Measurements from ENCODE around the gene TNS2. TPM values are rescaled to one million over a fixed set of nuclear protein-coding genes. Genes with fewer than 3 reads are reported as not detected.

The TNS2 gene
- total RNA-seq, 2 donors from 2014 or later: 76.2 to 153 TPM

DNA sequence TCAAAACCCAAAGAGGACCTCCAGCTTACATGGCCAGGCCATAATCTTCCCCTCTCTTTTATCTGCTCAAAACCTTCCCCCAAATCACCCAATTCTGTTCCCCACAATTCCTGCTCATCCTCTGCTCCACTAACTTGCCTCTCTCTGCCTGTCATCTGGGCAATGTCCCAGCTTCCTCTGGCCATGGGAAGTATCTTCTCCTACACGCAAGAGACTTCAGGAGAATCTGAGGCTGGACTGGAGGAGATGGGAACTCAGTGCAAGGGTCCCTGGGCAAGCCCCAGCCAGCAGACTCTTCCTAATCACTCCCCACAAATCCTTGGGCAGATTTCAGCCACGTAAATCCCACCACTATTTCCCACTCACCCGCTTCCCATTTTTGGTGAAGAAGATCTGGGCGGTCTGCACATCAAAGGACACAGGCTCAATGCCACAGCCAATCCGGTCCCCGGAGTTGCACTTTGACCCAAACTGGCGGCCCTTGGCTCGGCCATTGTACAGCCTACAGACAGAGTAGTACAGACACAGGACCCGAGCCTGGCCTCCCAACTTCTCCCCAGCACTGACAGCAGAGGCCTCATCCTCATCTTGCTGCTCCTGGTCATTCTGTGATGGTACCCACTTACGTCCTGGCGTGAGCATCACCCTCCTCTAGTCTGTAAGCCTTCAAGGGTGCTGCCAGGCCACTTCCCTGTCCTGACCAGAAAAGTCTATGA, 24.6 kb downstream of the TNS2 start:
- no peak overlapping the region for H3K4me3 ChIP-seq
- peaks cover 0 to 64% of the 10 kb centered on the region in 2 donors for H3K4me1 ChIP-seq
- DNase-seq (ENCODE audit: low spot score): no peak
- no peaks in the 10 kb centered on the region for H3K9me3 ChIP-seq
- H3K27ac ChIP-seq: peak overlapping the region in 1 of 2 donors; percentile 37
- no peaks in the 10 kb centered on the region for H3K27me3 ChIP-seq
- TF ChIP-seq, protein P1, sequence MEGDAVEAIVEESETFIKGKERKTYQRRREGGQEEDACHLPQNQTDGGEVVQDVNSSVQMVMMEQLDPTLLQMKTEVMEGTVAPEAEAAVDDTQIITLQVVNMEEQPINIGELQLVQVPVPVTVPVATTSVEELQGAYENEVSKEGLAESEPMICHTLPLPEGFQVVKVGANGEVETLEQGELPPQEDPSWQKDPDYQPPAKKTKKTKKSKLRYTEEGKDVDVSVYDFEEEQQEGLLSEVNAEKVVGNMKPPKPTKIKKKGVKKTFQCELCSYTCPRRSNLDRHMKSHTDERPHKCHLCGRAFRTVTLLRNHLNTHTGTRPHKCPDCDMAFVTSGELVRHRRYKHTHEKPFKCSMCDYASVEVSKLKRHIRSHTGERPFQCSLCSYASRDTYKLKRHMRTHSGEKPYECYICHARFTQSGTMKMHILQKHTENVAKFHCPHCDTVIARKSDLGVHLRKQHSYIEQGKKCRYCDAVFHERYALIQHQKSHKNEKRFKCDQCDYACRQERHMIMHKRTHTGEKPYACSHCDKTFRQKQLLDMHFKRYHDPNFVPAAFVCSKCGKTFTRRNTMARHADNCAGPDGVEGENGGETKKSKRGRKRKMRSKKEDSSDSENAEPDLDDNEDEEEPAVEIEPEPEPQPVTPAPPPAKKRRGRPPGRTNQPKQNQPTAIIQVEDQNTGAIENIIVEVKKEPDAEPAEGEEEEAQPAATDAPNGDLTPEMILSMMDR (IDR thresholded peaks at IDR 0.05): no peak
- H3K36me3 ChIP-seq: peaks cover 33% of the 10 kb centered on the region

DNA sequence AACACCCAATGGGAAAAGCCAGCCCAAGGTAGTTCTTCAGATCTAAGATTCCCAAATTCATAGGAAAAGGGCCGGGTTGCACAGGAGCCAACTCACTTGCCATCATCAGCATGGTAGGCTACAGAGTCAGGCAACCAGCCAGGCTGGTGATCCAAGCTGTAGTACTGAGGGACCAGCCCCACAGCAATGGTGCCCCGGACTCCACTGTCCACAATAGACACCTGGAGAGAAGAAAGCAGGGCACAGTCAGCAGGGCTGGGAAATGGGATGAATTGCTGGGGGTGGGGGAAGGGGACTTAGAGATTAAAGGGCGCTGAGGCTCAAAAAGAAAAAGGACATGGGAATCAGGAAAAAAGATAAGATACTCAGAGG, 25.1 kb downstream of the TNS2 start:
- no peaks in the 10 kb centered on the region for H3K9me3 ChIP-seq
- no peaks in the 10 kb centered on the region for H3K27me3 ChIP-seq
- DNase-seq (ENCODE audit: low spot score): no peak
- H3K4me3 ChIP-seq: no peak overlapping the region
- H3K36me3 ChIP-seq: peaks cover 33% of the 10 kb centered on the region
- TF ChIP-seq, protein P1 (IDR thresholded peaks at IDR 0.05): no peak
- peaks cover 0 to 61% of the 10 kb centered on the region in 2 donors for H3K4me1 ChIP-seq
- H3K27ac ChIP-seq: peak overlapping the region in 1 of 2 donors; percentile 37

DNA sequence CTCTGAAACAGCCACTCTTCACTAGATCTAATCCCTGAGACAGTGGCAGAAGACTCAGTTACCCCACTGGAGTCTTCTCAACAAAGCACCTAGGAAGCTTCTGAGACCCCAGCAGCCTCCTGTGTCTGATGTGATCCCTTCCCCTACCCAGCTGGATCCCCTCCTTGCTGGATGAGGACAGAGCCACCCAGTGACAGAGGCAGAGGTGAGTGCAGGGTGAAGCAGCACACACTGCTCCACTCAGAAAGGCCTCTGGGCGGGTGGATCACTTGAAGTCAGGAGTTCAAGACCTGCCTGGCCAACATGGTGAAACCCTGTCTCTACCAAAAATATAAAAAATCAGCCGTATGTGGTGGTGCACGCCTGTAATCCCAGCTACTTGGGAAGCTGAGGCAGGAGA, 26.6 kb downstream of the TNS2 start:
- peaks cover 0 to 56% of the 10 kb centered on the region in 2 donors for H3K4me1 ChIP-seq

DNA sequence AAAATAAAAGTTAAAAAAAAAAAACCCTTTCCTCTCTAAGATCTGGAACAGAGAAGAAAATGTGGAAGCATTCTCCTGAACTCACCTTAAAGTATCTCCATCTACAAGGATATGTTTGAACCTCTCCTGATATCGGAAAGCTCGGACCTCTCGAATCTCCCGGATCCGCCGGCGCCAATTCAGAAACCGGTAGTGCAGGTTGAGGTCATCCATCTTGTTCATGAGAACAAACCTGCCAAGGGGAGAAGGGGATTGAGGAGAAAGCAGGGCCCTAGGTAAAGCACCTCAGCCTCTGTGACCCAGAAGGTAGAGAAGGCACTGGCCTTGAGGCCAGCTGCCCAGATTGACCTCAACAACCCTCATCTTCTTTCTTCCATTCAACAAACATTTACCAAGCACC, 27.2 kb downstream of the TNS2 start:
- H3K4me3 ChIP-seq: no peak overlapping the region
- H3K27ac ChIP-seq: no peak overlapping the region
- H3K4me1 ChIP-seq: peaks cover 0 to 50% of the 10 kb centered on the region in 2 donors
- DNase-seq (ENCODE audit: low spot score): no peak
- TF ChIP-seq, protein P1 (IDR thresholded peaks at IDR 0.05): no peak
- no peaks in the 10 kb centered on the region for H3K9me3 ChIP-seq
- no peaks in the 10 kb centered on the region for H3K27me3 ChIP-seq
- peaks cover 33% of the 10 kb centered on the region for H3K36me3 ChIP-seq

More for the DNA sequence above, 26.6 kb downstream of the TNS2 start:
- Histone ChIP-seq H3K4me3 (no peak overlapping the region), H3K36me3 (peaks cover 33% of the 10 kb centered on the region), H3K27me3 (no peaks in the 10 kb centered on the region), H3K27ac (no peak overlapping the region), H3K9me3 (no peaks in the 10 kb centered on the region)
- DNase-seq (ENCODE audit: low spot score): no peak
- TF ChIP-seq, protein P1 (IDR thresholded peaks at IDR 0.05): no peak

DNA sequence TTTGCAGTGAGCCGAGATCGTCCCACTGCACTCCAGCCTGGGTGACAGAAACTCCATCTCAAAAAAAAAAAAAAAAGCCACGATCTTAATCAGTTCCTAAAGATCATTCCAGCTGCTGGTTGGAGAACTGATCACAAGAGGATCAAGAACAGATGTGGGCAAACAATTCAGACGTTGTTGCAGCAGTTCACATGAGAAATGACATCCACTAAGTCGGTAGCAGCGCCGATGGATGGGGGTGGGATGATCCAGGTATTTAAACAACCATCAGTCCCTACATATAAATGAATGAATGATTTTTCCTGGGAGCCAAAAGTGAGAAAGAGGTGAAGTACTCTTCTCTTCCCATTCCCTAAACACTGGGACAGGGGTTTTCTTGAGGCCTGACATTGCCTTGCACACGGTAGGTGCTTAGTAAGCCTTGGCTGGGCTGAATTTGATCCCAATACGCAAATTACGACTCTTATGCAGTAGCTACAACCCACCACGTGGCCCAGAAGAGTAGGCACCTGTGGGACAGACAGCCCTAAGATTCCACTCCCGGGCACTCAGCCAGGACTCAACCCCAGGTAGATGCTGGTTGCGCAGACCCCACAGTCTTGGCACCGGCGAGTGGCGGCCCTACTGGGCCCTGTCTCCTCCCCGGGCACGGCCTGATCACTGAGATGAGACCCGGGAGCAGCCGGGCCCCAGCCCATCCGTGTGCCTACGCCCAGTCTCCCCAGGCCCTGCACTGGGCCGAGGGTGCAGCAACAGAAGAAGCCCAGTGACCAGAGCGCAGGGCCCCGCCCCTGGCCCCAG, 28.8 kb downstream of the TNS2 start:
- Histone ChIP-seq H3K27ac (peak overlapping the region; percentile 92 to 94), H3K4me1 (peaks cover 0 to 36% of the 10 kb centered on the region in 2 donors), H3K27me3 (no peaks in the 10 kb centered on the region), H3K36me3 (peaks cover 33% of the 10 kb centered on the region), H3K4me3 (peak overlapping the region; percentile 71 to 72), H3K9me3 (no peaks in the 10 kb centered on the region)
- TF ChIP-seq, protein P1 (IDR thresholded peaks at IDR 0.05): no peak
- DNase-seq (ENCODE audit: low spot score): no peak

Data from right atrium auricular region (tissue), 2 donors.